ENCODE results near the gene ARHGAP22. TPM values are rescaled to one million over a fixed set of nuclear protein-coding genes. Genes with fewer than 3 reads are reported as not detected.
A peak's percentile ranks its signal among the peaks of the same experiment; 100 is the strongest.

Gene ARHGAP22
- total and polyA plus RNA-seq, 2 donors (not counting 1 experiment from before 2014, with no cell fraction given) = 10.4 to 75.5 TPM

GRCh38 chr10:48439031-48439430 is 165.8 kb downstream of the ARHGAP22 start:
- Histone ChIP-seq H3K27ac (ENCODE audit: insufficient read depth, low read length) (peak overlapping the region; percentile 49), H2AFZ (ENCODE audit: low read length) (no peak overlapping the region)

GRCh38 chr10:48437546-48437945 is 167.3 kb downstream of the ARHGAP22 start:
- H4K20me1 ChIP-seq (ENCODE audit: control insufficient read depth, extremely low read depth, insufficient read depth, low read length) = no peaks in the 10 kb centered on the region
- H3K4me2 ChIP-seq (ENCODE audit: extremely low read depth, insufficient read depth, low read length) = no peak overlapping the region
- no peak overlapping the region for H3K27ac ChIP-seq (ENCODE audit: insufficient read depth, low read length)
- H3K9me3 ChIP-seq (ENCODE audit: control insufficient read depth, insufficient read depth, low read depth, low read length) = no peaks in the 10 kb centered on the region
- no peak for DNase-seq (ENCODE audit: low read depth in 2 of 2)
- peaks cover 4% of the 10 kb centered on the region for H3K36me3 ChIP-seq (ENCODE audit: control insufficient read depth, insufficient read depth, low read length)
- H3K4me3 ChIP-seq (replicated peaks in 1 of 4; ENCODE audit: control extremely low read depth in 1 of 4, insufficient read depth in 1 of 4, low read depth in 3 of 4, low read length in 4 of 4) = no peak overlapping the region
- TF ChIP-seq EZH2 (IDR thresholded peaks at IDR 0.05; ENCODE audit: low read length, missing control alignments) = no peak
- no peak for TF ChIP-seq CTCF (conservative IDR thresholded peaks at IDR 0.05 in 1 of 2, IDR thresholded peaks at IDR 0.05 in 1 of 2; ENCODE audit: low read depth in 1 of 2, low read length in 2 of 2)
- H3K9ac ChIP-seq (ENCODE audit: insufficient read depth, low read length) = no peak overlapping the region
- H3K4me1 ChIP-seq (ENCODE audit: control insufficient read depth, extremely low read depth, insufficient read depth, low read length) = peaks cover 13% of the 10 kb centered on the region
- H3K79me2 ChIP-seq (ENCODE audit: control insufficient read depth, insufficient read depth, low read length) = no peaks in the 10 kb centered on the region
- no peak overlapping the region for H2AFZ ChIP-seq (ENCODE audit: low read length)
- no peaks in the 10 kb centered on the region for H3K27me3 ChIP-seq (ENCODE audit: control insufficient read depth, insufficient read depth, low read length)

More at GRCh38 chr10:48439031-48439430, 165.8 kb downstream of the ARHGAP22 start:
- Histone ChIP-seq H3K4me3 (replicated peaks in 1 of 4; ENCODE audit: control extremely low read depth in 1 of 4, insufficient read depth in 1 of 4, low read depth in 3 of 4, low read length in 4 of 4) (no peak overlapping the region), H3K4me1 (ENCODE audit: control insufficient read depth, extremely low read depth, insufficient read depth, low read length) (peaks cover 13% of the 10 kb centered on the region), H3K9me3 (ENCODE audit: control insufficient read depth, insufficient read depth, low read depth, low read length) (no peaks in the 10 kb centered on the region), H3K27me3 (ENCODE audit: control insufficient read depth, insufficient read depth, low read length) (no peaks in the 10 kb centered on the region), H3K9ac (ENCODE audit: insufficient read depth, low read length) (no peak overlapping the region), H3K36me3 (ENCODE audit: control insufficient read depth, insufficient read depth, low read length) (peaks cover 4% of the 10 kb centered on the region), H3K79me2 (ENCODE audit: control insufficient read depth, insufficient read depth, low read length) (no peaks in the 10 kb centered on the region), H3K4me2 (ENCODE audit: extremely low read depth, insufficient read depth, low read length) (peak overlapping the region; percentile 29), H4K20me1 (ENCODE audit: control insufficient read depth, extremely low read depth, insufficient read depth, low read length) (no peaks in the 10 kb centered on the region)
- DNase-seq (ENCODE audit: low read depth in 2 of 2) = peak; percentile 72 to 82
- TF ChIP-seq EZH2 (IDR thresholded peaks at IDR 0.05; ENCODE audit: low read length, missing control alignments) (no peak), CTCF (conservative IDR thresholded peaks at IDR 0.05 in 1 of 2, IDR thresholded peaks at IDR 0.05 in 1 of 2; ENCODE audit: low read depth in 1 of 2, low read length in 2 of 2) (no peak)

- Histone ChIP-seq H4K20me1 (ENCODE audit: control insufficient read depth, extremely low read depth, insufficient read depth, low read length) (no peaks in the 10 kb centered on the region), H3K4me3 (replicated peaks in 1 of 4; ENCODE audit: control extremely low read depth in 1 of 4, insufficient read depth in 1 of 4, low read depth in 3 of 4, low read length in 4 of 4) (no peak overlapping the region), H3K9ac (ENCODE audit: insufficient read depth, low read length) (no peak overlapping the region), H2AFZ (ENCODE audit: low read length) (no peak overlapping the region), H3K27ac (ENCODE audit: insufficient read depth, low read length) (no peak overlapping the region), H3K9me3 (ENCODE audit: control insufficient read depth, insufficient read depth, low read depth, low read length) (no peaks in the 10 kb centered on the region), H3K27me3 (ENCODE audit: control insufficient read depth, insufficient read depth, low read length) (no peaks in the 10 kb centered on the region), H3K4me1 (ENCODE audit: control insufficient read depth, extremely low read depth, insufficient read depth, low read length) (no peaks in the 10 kb centered on the region), H3K4me2 (ENCODE audit: extremely low read depth, insufficient read depth, low read length) (no peak overlapping the region), H3K79me2 (ENCODE audit: control insufficient read depth, insufficient read depth, low read length) (no peaks in the 10 kb centered on the region), H3K36me3 (ENCODE audit: control insufficient read depth, insufficient read depth, low read length) (no peaks in the 10 kb centered on the region)
- TF ChIP-seq CTCF (conservative IDR thresholded peaks at IDR 0.05 in 1 of 2, IDR thresholded peaks at IDR 0.05 in 1 of 2; ENCODE audit: low read depth in 1 of 2, low read length in 2 of 2) = no peak
- TF ChIP-seq EZH2 (IDR thresholded peaks at IDR 0.05; ENCODE audit: low read length, missing control alignments) = no peak
- DNase-seq (ENCODE audit: low read depth in 2 of 2) = peak in 1 of 2 donors; percentile 23
These were observed 173.0 kb downstream of the ARHGAP22 start for GRCh38 chr10:48431871-48432270.
